GM12878 (cell line): ENCODE results near the gene CD164. TPM values are rescaled to one million over a fixed set of nuclear protein-coding genes. Genes with fewer than 3 reads are reported as not detected.

ENCODE experiments used
- ATAC-seq: fragments of 200-7000 bp; cut with Tn5 transposase; 3 replicates; pipeline ENCODE4 v1.9.1; 2020; ENCODE audit warnings: mild to moderate bottlenecking, moderate library complexity
- BruUV-seq: library from RNA; stranded (reverse); fragments of 400-500 nt; replicated peaks from 2 replicates; lab custom pipeline; 2021; lab: Mats Ljungman, UMichigan
- CTCF ChIA-PET: fragments of 300-600 bp; sonication (Branson Sonifier 250); formaldehyde crosslinking; extraction: SDS; loops from one replicate; lab custom pipeline; 2021; ENCODE audit warnings: inconsistent platforms; lab: Yijun Ruan, JAX
- POLR2A ChIA-PET: fragments of 350-600 bp; formaldehyde crosslinking; extraction: SDS; loops from one replicate; lab custom pipeline; 2021; ENCODE audit warnings: inconsistent platforms; lab: Charles Lee
- RAD21 ChIA-PET: fragments of 300-600 bp; sonication (Branson Sonifier 250); formaldehyde crosslinking; loops from one replicate; lab custom pipeline; 2023; ENCODE audit warnings: antibody characterized with exemption; ENCODE audit not compliant: unreplicated experiment; lab: Charles Lee
- SMC1A ChIA-PET: fragments of 300-600 bp; sonication (Branson Sonifier 250); formaldehyde crosslinking; loops from one replicate; lab custom pipeline; 2023; ENCODE audit not compliant: unreplicated experiment, uncharacterized antibody; lab: Charles Lee
- DNase-seq: peaks from one replicate; pipeline ENCODE4 v3.0.0-alpha.2; 2011; ENCODE audit warnings: low read depth, low spot score
- FAIRE-seq: peaks from 3 replicates; lab custom pipeline; 2011; peaks lifted over from hg19 to GRCh38; lab: Jason Lieb, UNC
- H2AFZ ChIP-seq: 2 replicates; pipeline ENCODE4 v1.6.0; 2011; ENCODE audit warnings: low read depth, low read length, control low read depth; ENCODE audit not compliant: control insufficient read depth
- H3K27ac ChIP-seq: 2 replicates; pipeline ENCODE4 v1.5.1; 2011; ENCODE audit warnings: control low read depth; ENCODE audit not compliant: control insufficient read depth, insufficient read depth
- H3K27me3 ChIP-seq, 2 experiments: replicated peaks in 1 of 2; 2 replicates each; pipeline versions ENCODE4 v1.6.0 to v1.6.1; 2011; ENCODE audit warnings: low read length in 1 of 2; ENCODE audit not compliant: control insufficient read depth in 2 of 2, insufficient read depth in 2 of 2
- H3K36me3 ChIP-seq, 2 experiments: 2 replicates each; pipeline ENCODE4 v1.5.1; 2011; ENCODE audit warnings: low read length in 1 of 2; ENCODE audit not compliant: control insufficient read depth in 2 of 2, insufficient read depth in 2 of 2
- H3K4me1 ChIP-seq: 2 replicates; pipeline ENCODE4 v1.6.1; 2011; ENCODE audit warnings: mild to moderate bottlenecking, low read length, moderate library complexity, mixed read lengths; ENCODE audit not compliant: control insufficient read depth, insufficient read depth
- H3K4me2 ChIP-seq: 2 replicates; pipeline ENCODE4 v1.6.0; 2011; ENCODE audit warnings: control low read depth; ENCODE audit not compliant: control insufficient read depth, insufficient read depth
- H3K4me3 ChIP-seq: fragments of 200-600 bp; sonication (generic); 2 replicates; pipeline ENCODE4 v1.5.1; 2016
- H3K79me2 ChIP-seq: 2 replicates; pipeline ENCODE4 v1.6.0; 2011; ENCODE audit warnings: low read length; ENCODE audit not compliant: control insufficient read depth, insufficient read depth
- H3K9ac ChIP-seq: 2 replicates; pipeline ENCODE4 v1.8.0; 2011; ENCODE audit warnings: low read length, control low read depth, mixed read lengths; ENCODE audit not compliant: control insufficient read depth, insufficient read depth
- H3K9me3 ChIP-seq: replicated peaks from 3 replicates; pipeline ENCODE4 v1.5.1; 2011; ENCODE audit warnings: mild to moderate bottlenecking, low read length; ENCODE audit not compliant: control insufficient read depth, insufficient read depth
- H4K20me1 ChIP-seq: 2 replicates; pipeline ENCODE4 v1.6.0; 2011; ENCODE audit not compliant: control insufficient read depth, insufficient read depth
- CEBPZ ChIP-seq: fragments of 150-350 bp; IDR thresholded peaks from 2 replicates; pipeline ENCODE4 v1.6.1; 2016; ENCODE audit warnings: low read depth, low read length
- CHD2 ChIP-seq: IDR thresholded peaks from 2 replicates; pipeline ENCODE4 v1.6.1; 2011; ENCODE audit warnings: low read depth, low read length, improper control_type of control experiment, borderline replicate concordance
- ELK1 ChIP-seq: IDR thresholded peaks from 2 replicates; pipeline ENCODE4 v1.6.1; 2012; ENCODE audit warnings: low read depth, low read length, improper control_type of control experiment
- LARP7 ChIP-seq: fragments of 450-650 bp; IDR thresholded peaks from 2 replicates; pipeline ENCODE4 v1.6.1; 2017; ENCODE audit warnings: mild to moderate bottlenecking
- MEF2B ChIP-seq: fragments of 450-650 bp; IDR thresholded peaks from 2 replicates; pipeline ENCODE4 v1.6.1; 2018; ENCODE audit warnings: mild to moderate bottlenecking, moderate library complexity; ENCODE audit not compliant: partially characterized antibody, poor library complexity, severe bottlenecking
- NFYB ChIP-seq: IDR thresholded peaks from 2 replicates; pipeline ENCODE4 v1.6.1; 2011; ENCODE audit warnings: low read depth, mild to moderate bottlenecking, low read length, improper control_type of control experiment, moderate library complexity; ENCODE audit not compliant: insufficient read depth
- NRF1 ChIP-seq: conservative IDR thresholded peaks from 2 replicates; pipeline ENCODE4 v1.6.1; 2011; ENCODE audit warnings: mild to moderate bottlenecking, low read depth, low read length, improper control_type of control experiment
- POLR2AphosphoS5 ChIP-seq: IDR thresholded peaks from 2 replicates; pipeline ENCODE4 v1.6.1; 2011; ENCODE audit warnings: mild to moderate bottlenecking, low read length, inconsistent platforms
- SIX5 ChIP-seq: IDR thresholded peaks from 2 replicates; pipeline ENCODE4 v1.6.1; 2011; ENCODE audit warnings: mild to moderate bottlenecking, low read depth, low read length, moderate library complexity; ENCODE audit not compliant: severe bottlenecking
- SUZ12 ChIP-seq: fragments of 200-600 bp; sonication (generic); IDR thresholded peaks from one replicate; pipeline ENCODE4 v1.6.1; 2018; ENCODE audit warnings: antibody characterized with exemption, mild to moderate bottlenecking; ENCODE audit not compliant: unreplicated experiment
- TCF12 ChIP-seq: IDR thresholded peaks from 2 replicates; pipeline ENCODE4 v1.6.1; 2011; ENCODE audit warnings: low read depth, mild to moderate bottlenecking, low read length
- ZBTB33 ChIP-seq: fragments of 450-650 bp; IDR thresholded peaks from 2 replicates; pipeline ENCODE4 v1.6.1; 2017; ENCODE audit warnings: mild to moderate bottlenecking
- ZNF687 ChIP-seq: fragments of 450-650 bp; IDR thresholded peaks from 2 replicates; pipeline ENCODE4 v1.6.1; 2017; ENCODE audit warnings: mild to moderate bottlenecking, moderate library complexity
- WGBS: methylation state at CpG from one replicate; pipeline ENCODE4 v1.1.6; 2016; ENCODE audit warnings: low lambda C conversion rate; ENCODE audit not compliant: insufficient replicate concordance, insufficient coverage; ENCODE audit errors: missing lambda C conversion rate; 5-methylcytosine and 5-hydroxymethylcytosine counted together
- in situ Hi-C: fragments of 300-500 bp; cut with MboI; formaldehyde crosslinking; loops from 9 replicates; pipeline ENCODE4 v1.14.3; 2018; ENCODE audit warnings: mixed read lengths
- intact Hi-C: fragments of 100-400 bp; cut with micrococcal nuclease; formaldehyde crosslinking; loops from one replicate; pipeline ENCODE4 v1.14.2; 2022; ENCODE audit not compliant: unreplicated experiment
- polyA plus RNA-seq, 11 experiments: library from polyadenylated mRNA; depleted of rRNA in 4 of 11; unstranded in 6 of 11; stranded (reverse) in 5 of 11; fragments of >200 nt; fragmentation: Nextera tagmentation in 4 of 11; fragmentation: Illumina TruSeq in 1 of 11; extraction: Ambion mirVana in 4 of 11; extraction: Trizol in 1 of 11; gene quantifications; 1 replicate in 1 of 11; 2 replicates in 10 of 11; pipeline versions ENCODE4 v1.2.1 to v1.2.3, GENCODE V29; 2011 to 2016; ENCODE audit warnings: inconsistent platforms in 2 of 11, missing spikeins in 2 of 11, low read depth in 1 of 11
- total RNA-seq, 4 experiments: library from RNA; depleted of rRNA in 3 of 4; stranded (reverse); fragments of >200 nt in 3 of 4; fragmentation: Illumina TruSeq in 1 of 4; extraction: Trizol in 1 of 4; gene quantifications; 2 replicates each; pipeline versions ENCODE4 v1.2.1 to v1.2.3, GENCODE V29; 2013 to 2021

Gene CD164
- total and polyA plus RNA-seq, 10 of the 15 experiments (the other 5 are each of a cell fraction or from before 2014, with no cell fraction given), result 145 to 447 (median 211) TPM

- intact Hi-C loops (no loop called here), in situ Hi-C loops (no loop called here)
- no peak overlapping the region for H2AFZ ChIP-seq
- no peak overlapping the region for H3K4me2 ChIP-seq
- SMC1A ChIA-PET, result no interaction called here
- WGBS, result 92% methylated on average over 7 of the region's 7 CpGs
- H3K9ac ChIP-seq, result no peak overlapping the region
- RAD21 ChIA-PET, result no interaction called here
- H3K4me1 ChIP-seq, result no peaks in the 10 kb centered on the region
- DNase-seq (no peak), ATAC-seq (no peak), FAIRE-seq (no peak)
- no peaks in the 10 kb centered on the region for H3K79me2 ChIP-seq
- CTCF ChIA-PET, result no interaction called here
- no peak overlapping the region for H3K4me3 ChIP-seq
- no peaks in the 10 kb centered on the region for H3K27me3 ChIP-seq
- H3K27ac ChIP-seq, result no peak overlapping the region
- H3K9me3 ChIP-seq, result no peaks in the 10 kb centered on the region
- H3K36me3 ChIP-seq, result no peaks in the 10 kb centered on the region
- POLR2A ChIA-PET, result interaction anchor here (0.6 kb wide), 1 partner anchor 10 kb away, joined by 3 read pairs; no protein-coding TSS in a partner anchor
- BruUV-seq, result no TSS peak
- H4K20me1 ChIP-seq, result no peaks in the 10 kb centered on the region
- no peak for TF ChIP-seq POLR2AphosphoS5
- TF ChIP-seq CHD2, result no peak
- TF ChIP-seq ELK1, result no peak
- no peak for TF ChIP-seq SIX5
- no peak for TF ChIP-seq TCF12
- no peak for TF ChIP-seq CEBPZ
- no peak for TF ChIP-seq NRF1
- no peak for TF ChIP-seq ZNF687
- TF ChIP-seq NFYB, result no peak
- TF ChIP-seq ZBTB33, result no peak
- TF ChIP-seq SUZ12, result no peak
- no peak for TF ChIP-seq LARP7
- no peak for TF ChIP-seq MEF2B
These were observed 38.7 kb downstream of the CD164 start for GRCh38 chr6:109343518-109343917.
